DND-41 (cell line): ENCODE results near the gene TNS1.

Experiments used
- ATAC-seq: fragments of 200-7000 bp; cut with Tn5 transposase; 3 replicates; pipeline ENCODE4 v1.9.1; 2021; ENCODE audit warnings: low read depth; ENCODE audit not compliant: insufficient read depth
- DNase-seq: peaks from one replicate; pipeline ENCODE4 v3.0.0-alpha.2; 2020
- H2AFZ ChIP-seq: 2 replicates; pipeline ENCODE4 v1.6.0; 2012; ENCODE audit warnings: low read depth, low read length
- H3K27ac ChIP-seq: 2 replicates; pipeline ENCODE4 v1.5.1; 2012; ENCODE audit warnings: low read length, inconsistent platforms
- H3K27me3 ChIP-seq: fragments of 200-600 bp; sonication (generic); 2 replicates; pipeline ENCODE4 v1.6.0; 2012; ENCODE audit warnings: low read length, mild to moderate bottlenecking, inconsistent platforms; ENCODE audit not compliant: insufficient read depth, poor library complexity
- H3K36me3 ChIP-seq: 2 replicates; pipeline ENCODE4 v1.5.1; 2012; ENCODE audit warnings: low read length, inconsistent platforms; ENCODE audit not compliant: insufficient read depth
- H3K4me1 ChIP-seq: 2 replicates; pipeline ENCODE4 v1.5.1; 2012; ENCODE audit warnings: mild to moderate bottlenecking, low read length; ENCODE audit not compliant: insufficient read depth
- H3K4me2 ChIP-seq: 2 replicates; pipeline ENCODE4 v1.6.0; 2012; ENCODE audit warnings: mild to moderate bottlenecking, moderate library complexity, low read length, inconsistent platforms; ENCODE audit not compliant: insufficient read depth
- H3K4me3 ChIP-seq, 2 experiments: fragments of 200-600 bp in 1 of 2; shearing (Covaris generic) in 1 of 2; 2 replicates each; pipeline ENCODE4 v1.5.1; 2012 to 2016; ENCODE audit warnings: inconsistent platforms in 2 of 2, low read length in 2 of 2, mild to moderate bottlenecking in 2 of 2, low read depth in 1 of 2, moderate library complexity in 1 of 2
- H3K79me2 ChIP-seq: 2 replicates; pipeline ENCODE4 v1.6.0; 2012; ENCODE audit warnings: low read length, inconsistent platforms; ENCODE audit not compliant: insufficient read depth
- H3K9ac ChIP-seq: 2 replicates; pipeline ENCODE4 v1.6.0; 2012; ENCODE audit warnings: low read depth, mild to moderate bottlenecking, inconsistent platforms, low read length, moderate library complexity
- H3K9me3 ChIP-seq: 2 replicates; pipeline ENCODE4 v1.5.1; 2012; ENCODE audit warnings: low read length, moderate library complexity, mild to moderate bottlenecking, inconsistent platforms; ENCODE audit not compliant: insufficient read depth, severe bottlenecking
- H4K20me1 ChIP-seq: 2 replicates; pipeline ENCODE4 v1.6.0; 2012; ENCODE audit warnings: low read length; ENCODE audit not compliant: insufficient read depth
- CTCF ChIP-seq: IDR thresholded peaks from 2 replicates; pipeline ENCODE4 v1.5.1; 2012; ENCODE audit warnings: borderline replicate concordance, low read length, moderate library complexity, mild to moderate bottlenecking; ENCODE audit not compliant: poor library complexity, severe bottlenecking; ENCODE audit errors: extremely low read depth
- EZH2 ChIP-seq: IDR thresholded peaks from 3 replicates; pipeline ENCODE4 v1.6.1; 2012; ENCODE audit warnings: borderline replicate concordance, low read depth, mild to moderate bottlenecking, moderate library complexity, low read length, inconsistent platforms; ENCODE audit not compliant: severe bottlenecking

Gene TNS1

GRCh38 chr2:217955881-217956493 lies 46.8 kb downstream of the TNS1 start:
- Histone ChIP-seq H3K4me3 (no peak overlapping the region), H3K9ac (no peak overlapping the region), H3K27ac (no peak overlapping the region), H3K36me3 (no peaks in the 10 kb centered on the region), H3K4me2 (no peak overlapping the region), H3K79me2 (no peaks in the 10 kb centered on the region), H2AFZ (no peak overlapping the region), H3K4me1 (no peaks in the 10 kb centered on the region), H4K20me1 (no peaks in the 10 kb centered on the region), H3K27me3 (peaks cover 12% of the 10 kb centered on the region), H3K9me3 (no peaks in the 10 kb centered on the region)
- ATAC-seq (no peak), DNase-seq (no peak)
- TF ChIP-seq EZH2 (no peak), CTCF (no peak)

DNA sequence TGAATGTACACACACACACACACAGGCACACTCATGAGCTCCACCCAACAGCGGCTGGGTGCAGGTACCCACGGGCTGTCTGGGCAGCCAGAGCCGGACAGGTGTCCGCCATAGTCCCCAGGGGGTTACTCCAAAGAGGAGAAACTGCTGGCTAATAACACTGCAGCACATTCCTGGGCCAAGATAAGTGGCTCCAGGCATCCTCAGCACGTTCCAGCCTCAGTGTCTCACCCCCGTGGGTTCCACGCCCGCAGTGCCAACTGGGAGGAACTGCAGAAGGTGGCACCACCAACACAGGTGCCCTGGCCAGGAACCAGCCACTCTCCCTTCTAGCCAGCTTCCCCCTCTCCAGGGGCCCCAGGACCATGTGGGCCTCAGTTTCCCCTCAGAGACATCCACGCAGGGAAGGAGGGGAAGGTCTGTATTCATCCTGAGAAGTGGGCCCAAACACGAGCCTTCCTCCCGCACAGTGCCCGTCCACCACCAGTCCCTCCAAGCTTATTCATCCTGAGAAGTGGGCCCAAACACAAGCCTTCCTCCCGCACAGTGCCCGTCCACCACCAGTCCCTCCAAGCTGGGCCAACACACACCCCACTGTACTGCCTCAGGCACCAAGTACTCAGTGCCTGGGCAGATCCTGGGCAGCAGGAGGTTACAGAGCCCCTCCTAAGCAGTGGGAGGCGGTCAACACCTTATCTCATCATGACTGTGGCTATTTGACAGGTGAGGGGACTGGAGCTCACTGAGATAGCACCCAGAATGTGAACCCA lies 47.6 kb downstream of the TNS1 start:
- Histone ChIP-seq H3K9me3 (no peaks in the 10 kb centered on the region), H3K36me3 (no peaks in the 10 kb centered on the region), H3K27ac (no peak overlapping the region), H3K27me3 (peaks cover 12% of the 10 kb centered on the region), H2AFZ (no peak overlapping the region), H3K9ac (no peak overlapping the region), H3K4me2 (no peak overlapping the region), H4K20me1 (no peaks in the 10 kb centered on the region), H3K4me3 (no peak overlapping the region), H3K79me2 (no peaks in the 10 kb centered on the region), H3K4me1 (no peaks in the 10 kb centered on the region)
- DNase-seq: no peak
- TF ChIP-seq EZH2 (no peak), CTCF (no peak)
- no peak for ATAC-seq

DNA sequence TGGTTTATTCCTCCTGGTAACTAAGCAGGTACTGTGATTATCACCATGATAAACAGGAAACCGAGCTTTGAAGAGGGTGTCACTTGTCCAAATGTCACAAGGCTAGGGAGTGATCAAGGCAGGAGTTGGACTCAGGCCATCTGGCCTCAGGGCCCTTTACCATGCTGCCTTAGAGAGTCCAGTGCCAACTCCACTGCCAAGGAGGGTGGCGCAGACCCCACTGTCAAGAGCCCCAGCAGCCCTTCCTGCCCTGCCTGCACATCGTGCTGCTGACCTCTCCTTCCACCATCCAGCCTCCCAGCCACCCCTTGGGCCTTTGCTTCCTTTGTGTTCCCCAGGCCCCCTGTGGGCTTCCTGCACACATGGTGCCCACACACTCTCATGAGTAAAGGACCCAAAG lies 48.3 kb downstream of the TNS1 start:
- no peaks in the 10 kb centered on the region for H3K79me2 ChIP-seq

More for the DNA sequence above, 48.3 kb downstream of the TNS1 start:
- TF ChIP-seq EZH2: no peak
- TF ChIP-seq CTCF: no peak
- H2AFZ ChIP-seq: no peak overlapping the region
- no peak overlapping the region for H3K9ac ChIP-seq
- H4K20me1 ChIP-seq: no peaks in the 10 kb centered on the region
- no peak overlapping the region for H3K4me2 ChIP-seq
- no peaks in the 10 kb centered on the region for H3K4me1 ChIP-seq
- H3K36me3 ChIP-seq: no peaks in the 10 kb centered on the region
- H3K4me3 ChIP-seq: no peak overlapping the region
- H3K27ac ChIP-seq: no peak overlapping the region
- H3K27me3 ChIP-seq: peaks cover 12% of the 10 kb centered on the region
- ATAC-seq (no peak), DNase-seq (no peak)
- H3K9me3 ChIP-seq: no peaks in the 10 kb centered on the region
